Measurements from ENCODE around the gene COX7A2L.

DNA sequence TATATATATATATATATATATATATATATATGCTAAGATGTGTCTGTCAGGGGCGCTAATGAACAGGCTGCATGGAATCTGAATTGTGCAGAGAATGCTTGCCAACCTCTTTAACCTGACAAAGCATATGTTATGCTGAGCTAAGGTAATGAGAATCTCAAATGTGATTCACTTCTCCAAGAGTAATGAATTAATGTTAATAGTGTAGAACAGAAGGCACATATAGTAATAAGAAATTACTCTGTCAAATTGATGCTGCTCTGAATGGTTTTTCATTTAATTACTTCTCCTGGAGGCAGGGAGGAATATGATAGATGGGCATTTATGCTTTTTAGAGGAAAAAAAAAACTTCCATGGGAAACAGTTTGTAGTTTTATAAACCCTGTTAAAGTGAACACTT is 35.4 kb downstream of the COX7A2L start:
- TF ChIP-seq, protein P1, sequence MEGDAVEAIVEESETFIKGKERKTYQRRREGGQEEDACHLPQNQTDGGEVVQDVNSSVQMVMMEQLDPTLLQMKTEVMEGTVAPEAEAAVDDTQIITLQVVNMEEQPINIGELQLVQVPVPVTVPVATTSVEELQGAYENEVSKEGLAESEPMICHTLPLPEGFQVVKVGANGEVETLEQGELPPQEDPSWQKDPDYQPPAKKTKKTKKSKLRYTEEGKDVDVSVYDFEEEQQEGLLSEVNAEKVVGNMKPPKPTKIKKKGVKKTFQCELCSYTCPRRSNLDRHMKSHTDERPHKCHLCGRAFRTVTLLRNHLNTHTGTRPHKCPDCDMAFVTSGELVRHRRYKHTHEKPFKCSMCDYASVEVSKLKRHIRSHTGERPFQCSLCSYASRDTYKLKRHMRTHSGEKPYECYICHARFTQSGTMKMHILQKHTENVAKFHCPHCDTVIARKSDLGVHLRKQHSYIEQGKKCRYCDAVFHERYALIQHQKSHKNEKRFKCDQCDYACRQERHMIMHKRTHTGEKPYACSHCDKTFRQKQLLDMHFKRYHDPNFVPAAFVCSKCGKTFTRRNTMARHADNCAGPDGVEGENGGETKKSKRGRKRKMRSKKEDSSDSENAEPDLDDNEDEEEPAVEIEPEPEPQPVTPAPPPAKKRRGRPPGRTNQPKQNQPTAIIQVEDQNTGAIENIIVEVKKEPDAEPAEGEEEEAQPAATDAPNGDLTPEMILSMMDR (IDR thresholded peaks at IDR 0.05; ENCODE audit: low read length): no peak
- TF ChIP-seq EZH2 (optimal IDR thresholded peaks at IDR 0.05; ENCODE audit: low read depth, low read length): no peak
